Gastrocnemius medialis (tissue), 4 donors: ENCODE measurements around the gene SLAMF1. TPM values are rescaled to one million over a fixed set of nuclear protein-coding genes. Genes with fewer than 3 reads are reported as not detected.
"Not testable (repeated sequence)": the region's sequence is repeated elsewhere in the genome, so short reads cannot be mapped to it uniquely, and the experiment has no call there.

Experiments
- ATAC-seq, 2 donors: fragments of 150-250 bp; one replicate each; pipeline ENCODE4 v1.9.1; 2016
- DNase-seq, 2 donors: peaks; one replicate each; pipeline ENCODE4 v3.0.0-alpha.2; 2019
- H3K27ac ChIP-seq, 4 donors: fragments of 200-600 bp; sonication (generic); 1 replicate in 1 of 4; 2 replicates in 3 of 4; pipeline ENCODE4 v1.5.1; 2016 to 2018; ENCODE audit warnings: mild to moderate bottlenecking in 2 of 4, moderate library complexity in 1 of 4
- H3K27me3 ChIP-seq, 3 donors: fragments of 200-600 bp; sonication (generic) in 2 of 3; 1 replicate in 1 of 3; 2 replicates in 2 of 3; pipeline versions ENCODE4 v1.5.1 to v1.6.0; 2016 to 2019; ENCODE audit warnings: mild to moderate bottlenecking in 1 of 3, moderate library complexity in 1 of 3
- H3K36me3 ChIP-seq, 2 donors: fragments of 200-600 bp; sonication (generic) in 1 of 2; one replicate each; pipeline ENCODE4 v1.5.1; 2017 to 2018
- H3K4me1 ChIP-seq, 2 donors: fragments of 200-600 bp; sonication (generic) in 1 of 2; one replicate each; pipeline ENCODE4 v1.5.1; 2016 to 2017; ENCODE audit warnings: mild to moderate bottlenecking in 2 of 2
- H3K4me3 ChIP-seq, 4 donors: fragments of 200-600 bp; sonication (generic) in 3 of 4; 1 replicate in 1 of 4; 2 replicates in 3 of 4; pipeline ENCODE4 v1.5.1; 2016 to 2019; ENCODE audit warnings: mild to moderate bottlenecking in 2 of 4
- H3K9me3 ChIP-seq, 3 donors: fragments of 200-600 bp; sonication (generic) in 2 of 3; 1 replicate in 1 of 3; 2 replicates in 2 of 3; pipeline ENCODE4 v1.5.1; 2016 to 2019
- POLR2A ChIP-seq, 2 donors: fragments of 450-650 bp; IDR thresholded peaks; one replicate each; pipeline ENCODE4 v1.6.1; 2017; ENCODE audit warnings: antibody characterized with exemption in 2 of 2, mild to moderate bottlenecking in 2 of 2, moderate library complexity in 2 of 2
- in situ Hi-C, 4 donors: fragments of 200-750 bp; cut with MboI; loops; one replicate each; pipeline versions ENCODE4 v1.15.0 to v1.8.0; 2017; ENCODE audit warnings: low sequenced_read_pairs in 4 of 4
- intact Hi-C: fragments of 100-400 bp; cut with DNase I; formaldehyde crosslinking; loops from one replicate; pipeline ENCODE4 v1.15.1; 2023; ENCODE audit warnings: low total_unique reads
- total RNA-seq, 4 donors: library from RNA; depleted of rRNA; stranded (reverse); fragments of >200 nt; gene quantifications; one replicate each; pipeline versions ENCODE4 v1.1.0 to v1.2.3, GENCODE V29; 2016
- TF ChIP-seq, protein P1 (sequence below), 5 experiments: fragments of 450-650 bp in 3 of 5; fragments of 200-600 bp in 2 of 5; sonication (generic) in 2 of 5; IDR thresholded peaks in 4 of 5; conservative IDR thresholded peaks in 1 of 5; 1 replicate in 4 of 5; 2 replicates in 1 of 5; pipeline ENCODE4 v1.5.1; 2016 to 2019; ENCODE audit warnings: antibody characterized with exemption in 5 of 5, mild to moderate bottlenecking in 3 of 5, moderate library complexity in 3 of 5

SLAMF1 gene
- total RNA-seq, 4 donors from 2014 or later, result not detected

DNA sequence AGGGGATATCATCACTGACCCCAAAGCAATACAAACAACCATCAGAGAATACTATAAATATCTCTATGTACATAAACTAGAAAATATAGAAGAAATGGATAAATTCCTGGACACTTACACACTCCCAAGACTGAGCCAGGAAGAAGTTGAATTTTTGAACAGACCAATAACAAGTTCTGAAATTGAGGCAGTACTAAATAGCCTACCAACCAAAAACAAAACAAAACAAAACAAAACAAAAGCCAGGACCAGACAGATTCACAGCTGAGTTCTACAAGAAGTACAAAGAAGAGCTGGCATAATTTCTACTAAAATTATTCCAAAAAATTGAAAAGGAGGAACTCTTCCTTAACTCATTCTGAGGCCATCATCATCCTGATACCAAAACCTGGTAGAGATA, 86.0 kb downstream of the SLAMF1 start:
- no peak for ATAC-seq
- Histone ChIP-seq H3K4me3 (no peak overlapping the region), H3K27ac (no peak overlapping the region), H3K9me3 (no peaks in the 10 kb centered on the region), H3K36me3 (no peaks in the 10 kb centered on the region), H3K27me3 (no peaks in the 10 kb centered on the region), H3K4me1 (no peaks in the 10 kb centered on the region)
- TF ChIP-seq POLR2A (IDR thresholded peaks at IDR 0.05), result no peak
- TF ChIP-seq, protein P1, sequence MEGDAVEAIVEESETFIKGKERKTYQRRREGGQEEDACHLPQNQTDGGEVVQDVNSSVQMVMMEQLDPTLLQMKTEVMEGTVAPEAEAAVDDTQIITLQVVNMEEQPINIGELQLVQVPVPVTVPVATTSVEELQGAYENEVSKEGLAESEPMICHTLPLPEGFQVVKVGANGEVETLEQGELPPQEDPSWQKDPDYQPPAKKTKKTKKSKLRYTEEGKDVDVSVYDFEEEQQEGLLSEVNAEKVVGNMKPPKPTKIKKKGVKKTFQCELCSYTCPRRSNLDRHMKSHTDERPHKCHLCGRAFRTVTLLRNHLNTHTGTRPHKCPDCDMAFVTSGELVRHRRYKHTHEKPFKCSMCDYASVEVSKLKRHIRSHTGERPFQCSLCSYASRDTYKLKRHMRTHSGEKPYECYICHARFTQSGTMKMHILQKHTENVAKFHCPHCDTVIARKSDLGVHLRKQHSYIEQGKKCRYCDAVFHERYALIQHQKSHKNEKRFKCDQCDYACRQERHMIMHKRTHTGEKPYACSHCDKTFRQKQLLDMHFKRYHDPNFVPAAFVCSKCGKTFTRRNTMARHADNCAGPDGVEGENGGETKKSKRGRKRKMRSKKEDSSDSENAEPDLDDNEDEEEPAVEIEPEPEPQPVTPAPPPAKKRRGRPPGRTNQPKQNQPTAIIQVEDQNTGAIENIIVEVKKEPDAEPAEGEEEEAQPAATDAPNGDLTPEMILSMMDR (IDR thresholded peaks at IDR 0.05 in 4 of 5, conservative IDR thresholded peaks at IDR 0.05 in 1 of 5), result no peak
- DNase-seq, result no peak
- intact Hi-C loops (no loop called here), in situ Hi-C loops (no loop called here)

- no peaks in the 10 kb centered on the region for H3K36me3 ChIP-seq
- in situ Hi-C loops, result no loop called here
- no peak for DNase-seq
- TF ChIP-seq, protein P1 (IDR thresholded peaks at IDR 0.05 in 4 of 5, conservative IDR thresholded peaks at IDR 0.05 in 1 of 5), result no peak
- TF ChIP-seq POLR2A (IDR thresholded peaks at IDR 0.05), result no peak
- H3K4me3 ChIP-seq, result no peak overlapping the region
- no peaks in the 10 kb centered on the region for H3K27me3 ChIP-seq
- no peak overlapping the region for H3K27ac ChIP-seq
- intact Hi-C loops, result no loop called here
- ATAC-seq, result no peak
- no peaks in the 10 kb centered on the region for H3K9me3 ChIP-seq
- no peaks in the 10 kb centered on the region for H3K4me1 ChIP-seq
Observed at GRCh38 chr1:160560045-160560705, 86.7 kb downstream of the SLAMF1 start.

- H3K9me3 ChIP-seq, intact Hi-C loops, H3K4me1 ChIP-seq, H3K36me3 ChIP-seq, H3K27ac ChIP-seq, DNase-seq, H3K27me3 ChIP-seq, H3K4me3 ChIP-seq, in situ Hi-C loops, ATAC-seq: not testable (repeated sequence)
Observed at GRCh38 chr1:160559437-160559836, 87.4 kb downstream of the SLAMF1 start.

DNA sequence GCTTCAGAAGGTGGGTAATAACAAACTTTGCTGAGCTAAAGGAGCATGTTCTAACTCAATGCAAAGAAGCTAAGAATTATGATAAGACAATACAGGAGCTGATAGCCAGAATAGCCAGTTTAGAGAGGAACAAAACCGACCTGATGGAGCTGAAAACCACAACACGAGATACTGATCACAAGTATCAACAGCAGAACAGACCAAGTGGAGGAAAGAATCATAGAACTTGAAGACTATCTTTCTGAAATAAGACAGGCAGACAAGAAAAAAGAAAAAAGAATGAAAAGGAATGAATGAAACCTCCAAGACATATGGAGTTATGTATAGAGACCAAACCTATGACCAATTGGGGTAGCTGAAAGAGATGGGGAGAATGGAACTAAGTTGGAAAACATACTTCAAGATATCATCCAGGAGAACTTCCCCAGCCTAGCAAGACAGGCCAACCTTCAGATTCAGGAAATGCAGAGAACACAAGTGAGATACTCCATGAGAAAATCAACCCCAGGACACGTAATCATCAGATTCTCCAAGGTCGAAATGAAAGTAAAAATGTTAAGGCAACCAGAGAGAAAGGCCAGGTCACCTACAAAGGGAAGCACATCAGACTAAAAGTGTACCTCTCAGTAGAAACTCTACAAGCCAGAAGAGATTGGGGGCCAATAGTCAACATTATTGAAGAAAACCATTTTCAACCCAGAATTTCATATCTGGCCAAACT, 88.0 kb downstream of the SLAMF1 start:
- Histone ChIP-seq H3K4me1 (no peaks in the 10 kb centered on the region), H3K9me3 (no peaks in the 10 kb centered on the region), H3K4me3 (no peak overlapping the region), H3K36me3 (no peaks in the 10 kb centered on the region), H3K27me3 (no peaks in the 10 kb centered on the region), H3K27ac (no peak overlapping the region)
- TF ChIP-seq POLR2A (IDR thresholded peaks at IDR 0.05), result no peak
- TF ChIP-seq, protein P1 (IDR thresholded peaks at IDR 0.05 in 4 of 5, conservative IDR thresholded peaks at IDR 0.05 in 1 of 5), result no peak
- ATAC-seq, result no peak
- in situ Hi-C loops (no loop called here), intact Hi-C loops (no loop called here)
- DNase-seq, result no peak

Other genes with a start within 250 kb of the SLAMF1 start
- gene VANGL2, start 246.5 kb downstream of the SLAMF1 start, total RNA-seq, result 1 to 10 TPM in 1 of 4 donors, under 1 TPM in 2, not detected in 1; 0.26 to 1.2 (median 0.78) TPM
- gene SLAMF6, start 123.8 kb downstream of the SLAMF1 start, total RNA-seq, result 1 to 10 TPM in 1 of 4 donors, under 1 TPM in 1, not detected in 2; 0.19 to 2.3 TPM
- 1 to 10 TPM in 2 of 4 donors, under 1 TPM in 2; 0.10 to 1.1 (median 0.87) TPM for gene CD84, start 67.5 kb downstream of the SLAMF1 start, total RNA-seq
- gene CD48, start 64.8 kb upstream of the SLAMF1 start, total RNA-seq, result 1 to 10 TPM in 1 of 4 donors, under 1 TPM in 1, not detected in 2; 0.62 to 1.3 TPM
- under 1 TPM in 1 of 4 donors, not detected in 3; 0.81 TPM for gene SLAMF7, start 92.2 kb upstream of the SLAMF1 start, total RNA-seq
- gene LY9, start 149.1 kb upstream of the SLAMF1 start, total RNA-seq, result not detected
- gene CD244, start 215.8 kb upstream of the SLAMF1 start, total RNA-seq, result not detected
- under 1 TPM in 1 of 4 donors, not detected in 3; 0.61 TPM for gene ITLN1, start 238.1 kb upstream of the SLAMF1 start, total RNA-seq